ENCODE results near the gene PCDHA1.
"Not testable (repeated sequence)": the region's sequence is repeated elsewhere in the genome, so short reads cannot be mapped to it uniquely, and the experiment has no call there.

PCDHA1 gene

DNA sequence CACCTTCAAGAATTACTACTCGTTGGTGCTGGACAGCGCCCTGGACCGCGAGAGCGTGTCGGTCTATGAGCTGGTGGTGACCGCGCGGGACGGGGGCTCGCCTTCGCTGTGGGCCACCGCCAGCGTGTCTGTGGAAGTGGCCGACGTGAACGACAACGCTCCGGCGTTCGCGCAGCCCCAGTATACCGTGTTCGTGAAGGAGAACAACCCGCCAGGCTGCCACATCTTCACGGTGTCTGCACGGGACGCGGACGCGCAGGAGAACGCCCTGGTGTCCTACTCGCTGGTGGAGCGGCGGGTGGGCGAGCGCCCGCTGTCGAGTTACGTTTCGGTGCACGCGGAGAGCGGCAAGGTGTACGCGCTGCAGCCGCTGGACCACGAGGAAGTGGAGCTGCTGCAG lies 37.0 kb downstream of the PCDHA1 start:
- H3K9me3 ChIP-seq (ENCODE audit: control insufficient read depth, low read length); H3K36me3 ChIP-seq (ENCODE audit: control insufficient read depth, insufficient read depth, low read length); H3K4me1 ChIP-seq (ENCODE audit: control insufficient read depth, insufficient read depth, low read length); H3K27me3 ChIP-seq (ENCODE audit: control insufficient read depth, insufficient read depth, low read length); H3K4me3 ChIP-seq (ENCODE audit: low read length); H3K9ac ChIP-seq (ENCODE audit: low read length): not testable (repeated sequence)

DNA sequence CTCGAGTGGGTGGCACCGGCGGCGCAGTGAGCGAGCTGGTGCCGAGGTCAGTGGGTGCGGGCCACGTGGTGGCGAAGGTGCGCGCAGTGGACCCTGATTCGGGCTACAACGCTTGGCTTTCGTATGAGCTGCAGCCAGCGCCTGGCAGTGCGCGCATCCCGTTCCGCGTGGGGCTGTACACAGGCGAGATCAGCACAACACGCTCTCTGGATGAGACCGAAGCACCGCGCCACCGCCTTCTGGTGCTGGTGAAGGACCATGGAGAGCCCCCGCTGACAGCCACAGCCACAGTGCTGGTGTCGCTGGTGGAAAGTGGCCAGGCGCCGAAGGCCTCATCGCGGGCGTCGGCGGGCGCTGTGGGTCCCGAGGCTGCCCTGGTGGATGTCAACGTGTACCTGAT lies 37.5 kb downstream of the PCDHA1 start:
- no peak overlapping the region for H3K4me3 ChIP-seq (ENCODE audit: low read length)
- no peaks in the 10 kb centered on the region for H3K36me3 ChIP-seq (ENCODE audit: control insufficient read depth, insufficient read depth, low read length)
- no peaks in the 10 kb centered on the region for H3K9me3 ChIP-seq (ENCODE audit: control insufficient read depth, low read length)
- H3K4me1 ChIP-seq (ENCODE audit: control insufficient read depth, insufficient read depth, low read length) = no peaks in the 10 kb centered on the region
- H3K27me3 ChIP-seq (ENCODE audit: control insufficient read depth, insufficient read depth, low read length) = no peaks in the 10 kb centered on the region
- no peak overlapping the region for H3K9ac ChIP-seq (ENCODE audit: low read length)

DNA sequence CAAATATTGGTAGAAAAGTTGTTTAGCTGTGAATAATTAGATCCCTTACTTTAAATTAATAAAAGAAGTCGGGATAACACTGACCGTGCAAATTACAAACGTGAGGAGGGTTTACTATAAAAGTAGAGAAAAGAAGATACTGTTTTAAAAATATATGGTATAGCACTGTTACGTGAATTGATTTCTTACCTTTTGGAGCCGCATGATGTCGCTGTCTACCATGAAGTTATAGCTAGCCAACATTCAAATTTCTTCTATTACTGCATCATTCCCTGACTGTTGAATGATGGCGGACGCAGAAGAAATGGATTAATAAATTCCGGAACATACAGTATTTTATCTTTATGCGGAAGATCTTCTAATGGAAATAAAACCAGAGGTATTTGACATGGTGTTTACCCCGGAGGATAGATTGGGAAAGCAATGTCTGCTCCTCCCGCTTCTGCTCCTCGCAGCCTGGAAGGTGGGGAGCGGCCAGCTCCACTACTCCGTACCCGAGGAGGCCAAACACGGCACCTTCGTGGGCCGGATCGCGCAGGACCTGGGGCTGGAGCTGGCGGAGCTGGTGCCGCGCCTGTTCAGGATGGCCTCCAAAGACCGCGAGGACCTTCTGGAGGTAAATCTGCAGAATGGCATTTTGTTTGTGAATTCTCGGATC lies 41.9 kb downstream of the PCDHA1 start, which contains the start of gene PCDHA6:
Gene PCDHA6 (plus strand): TSS at position 257 of the 658 bp plus-strand sequence. CDS start 132 bp downstream, at position 389.
- H3K27me3 ChIP-seq (ENCODE audit: control insufficient read depth, insufficient read depth, low read length) = no peaks in the 10 kb centered on the region
- H3K4me1 ChIP-seq (ENCODE audit: control insufficient read depth, insufficient read depth, low read length) = no peaks in the 10 kb centered on the region
- H3K9me3 ChIP-seq (ENCODE audit: control insufficient read depth, low read length) = no peaks in the 10 kb centered on the region
- H3K9ac ChIP-seq (ENCODE audit: low read length) = no peak within 1 kb of the TSS
- H3K36me3 ChIP-seq (ENCODE audit: control insufficient read depth, insufficient read depth, low read length) = no peaks in the 10 kb centered on the region
- H3K4me3 ChIP-seq (ENCODE audit: low read length) = no peak within 1 kb of the TSS

DNA sequence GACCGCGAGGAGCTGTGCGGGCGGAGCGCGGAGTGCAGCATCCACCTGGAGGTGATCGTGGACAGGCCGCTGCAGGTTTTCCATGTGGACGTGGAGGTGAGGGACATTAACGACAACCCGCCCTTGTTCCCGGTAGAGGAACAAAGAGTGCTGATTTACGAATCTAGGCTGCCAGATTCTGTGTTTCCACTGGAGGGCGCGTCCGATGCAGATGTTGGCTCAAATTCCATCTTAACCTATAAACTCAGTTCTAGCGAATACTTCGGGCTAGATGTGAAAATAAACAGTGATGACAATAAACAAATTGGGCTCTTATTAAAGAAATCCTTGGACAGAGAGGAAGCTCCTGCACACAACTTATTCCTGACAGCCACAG lies 42.4 kb downstream of the PCDHA1 start:
- Histone ChIP-seq H3K36me3 (ENCODE audit: control insufficient read depth, insufficient read depth, low read length) (no peaks in the 10 kb centered on the region), H3K27me3 (ENCODE audit: control insufficient read depth, insufficient read depth, low read length) (no peaks in the 10 kb centered on the region), H3K4me1 (ENCODE audit: control insufficient read depth, insufficient read depth, low read length) (no peaks in the 10 kb centered on the region), H3K9me3 (ENCODE audit: control insufficient read depth, low read length) (no peaks in the 10 kb centered on the region), H3K9ac (ENCODE audit: low read length) (no peak overlapping the region), H3K4me3 (ENCODE audit: low read length) (no peak overlapping the region)

DNA sequence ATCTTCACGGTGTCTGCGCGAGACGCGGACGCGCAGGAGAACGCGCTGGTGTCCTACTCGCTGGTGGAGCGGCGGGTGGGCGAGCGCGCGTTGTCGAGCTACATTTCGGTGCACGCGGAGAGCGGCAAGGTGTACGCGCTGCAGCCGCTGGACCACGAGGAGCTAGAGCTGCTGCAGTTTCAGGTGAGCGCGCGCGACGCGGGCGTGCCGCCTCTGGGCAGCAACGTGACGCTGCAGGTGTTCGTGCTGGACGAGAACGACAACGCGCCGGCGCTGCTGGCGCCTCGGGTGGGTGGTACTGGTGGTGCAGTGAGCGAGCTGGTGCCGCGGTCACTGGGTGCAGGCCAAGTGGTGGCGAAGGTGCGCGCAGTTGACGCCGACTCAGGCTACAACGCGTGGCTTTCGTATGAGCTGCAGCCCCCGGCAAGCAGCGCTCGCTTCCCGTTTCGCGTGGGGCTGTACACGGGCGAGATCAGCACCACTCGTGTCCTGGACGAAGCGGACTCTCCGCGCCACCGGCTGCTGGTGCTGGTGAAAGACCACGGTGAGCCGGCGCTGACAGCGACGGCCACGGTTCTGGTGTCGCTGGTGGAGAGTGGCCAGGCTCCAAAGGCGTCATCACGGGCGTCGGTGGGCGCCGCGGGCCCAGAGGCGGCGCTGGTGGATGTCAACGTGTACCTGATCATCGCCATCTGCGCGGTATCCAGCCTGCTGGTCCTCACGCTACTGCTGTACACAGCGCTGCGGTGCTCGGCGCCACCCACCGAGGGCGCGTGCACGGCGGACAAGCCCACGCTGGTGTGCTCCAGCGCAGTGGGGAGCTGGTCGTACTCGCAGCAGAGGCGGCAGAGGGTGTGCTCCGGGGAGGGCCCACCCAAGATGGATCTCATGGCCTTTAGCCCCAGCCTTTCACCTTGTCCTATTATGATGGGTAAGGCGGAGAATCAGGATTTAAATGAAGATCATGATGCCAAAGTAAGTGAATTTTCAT lies 43.9 kb downstream of the PCDHA1 start:
- not testable (repeated sequence) for H3K4me1 ChIP-seq (ENCODE audit: control insufficient read depth, insufficient read depth, low read length); H3K4me3 ChIP-seq (ENCODE audit: low read length); H3K27me3 ChIP-seq (ENCODE audit: control insufficient read depth, insufficient read depth, low read length); H3K9ac ChIP-seq (ENCODE audit: low read length); H3K36me3 ChIP-seq (ENCODE audit: control insufficient read depth, insufficient read depth, low read length); H3K9me3 ChIP-seq (ENCODE audit: control insufficient read depth, low read length)

DNA sequence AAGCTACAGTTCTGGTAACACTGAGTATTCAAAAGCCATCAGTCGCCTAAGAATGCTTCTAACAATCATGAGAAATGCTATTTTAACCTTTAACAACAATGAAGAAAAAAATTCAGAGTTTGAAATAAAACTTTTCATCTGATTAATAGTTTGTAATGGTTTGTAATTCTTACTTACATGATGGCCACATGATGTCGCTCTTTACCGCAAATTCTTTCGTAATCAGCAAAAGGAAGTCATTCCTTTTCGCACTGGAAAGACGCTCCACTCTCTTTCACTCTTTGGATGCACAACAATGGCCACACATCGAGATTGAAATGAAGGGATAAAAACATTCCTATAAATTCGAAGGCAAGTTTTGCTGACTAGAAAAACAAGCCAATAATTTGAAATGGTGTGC lies 48.1 kb downstream of the PCDHA1 start, which contains the start of gene PCDHA7:
Gene PCDHA7 (plus strand): TSS at position 277 of the 400 bp plus-strand sequence. CDS start 115 bp downstream, at position 392.
- H3K9ac ChIP-seq (ENCODE audit: low read length) = no peak within 1 kb of the TSS
- H3K27me3 ChIP-seq (ENCODE audit: control insufficient read depth, insufficient read depth, low read length) = no peaks in the 10 kb centered on the region
- H3K9me3 ChIP-seq (ENCODE audit: control insufficient read depth, low read length) = no peaks in the 10 kb centered on the region

DNA sequence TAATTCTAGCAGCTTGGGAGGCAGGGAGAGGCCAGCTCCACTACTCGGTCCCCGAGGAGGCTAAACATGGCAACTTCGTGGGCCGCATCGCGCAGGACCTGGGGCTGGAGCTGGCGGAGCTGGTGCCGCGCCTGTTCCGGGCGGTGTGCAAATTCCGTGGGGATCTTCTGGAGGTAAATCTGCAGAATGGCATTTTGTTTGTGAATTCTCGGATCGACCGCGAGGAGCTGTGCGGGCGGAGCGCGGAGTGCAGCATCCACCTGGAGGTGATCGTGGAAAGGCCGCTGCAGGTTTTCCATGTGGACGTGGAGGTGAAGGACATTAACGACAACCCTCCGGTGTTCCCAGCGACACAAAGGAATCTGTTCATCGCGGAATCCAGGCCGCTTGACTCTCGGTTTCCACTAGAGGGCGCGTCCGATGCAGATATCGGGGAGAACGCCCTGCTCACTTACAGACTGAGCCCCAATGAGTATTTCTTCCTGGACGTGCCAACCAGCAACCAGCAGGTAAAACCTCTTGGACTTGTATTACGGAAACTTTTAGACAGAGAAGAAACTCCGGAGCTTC lies 48.6 kb downstream of the PCDHA1 start:
- not testable (repeated sequence) for H3K9ac ChIP-seq (ENCODE audit: low read length); H3K4me1 ChIP-seq (ENCODE audit: control insufficient read depth, insufficient read depth, low read length); H3K36me3 ChIP-seq (ENCODE audit: control insufficient read depth, insufficient read depth, low read length); H3K4me3 ChIP-seq (ENCODE audit: low read length); H3K27me3 ChIP-seq (ENCODE audit: control insufficient read depth, insufficient read depth, low read length); H3K9me3 ChIP-seq (ENCODE audit: control insufficient read depth, low read length)

More for the DNA sequence above, 48.1 kb downstream of the PCDHA1 start, which contains the start of gene PCDHA7:
- no peaks in the 10 kb centered on the region for H3K36me3 ChIP-seq (ENCODE audit: control insufficient read depth, insufficient read depth, low read length)
- H3K4me3 ChIP-seq (ENCODE audit: low read length) = no peak within 1 kb of the TSS
- H3K4me1 ChIP-seq (ENCODE audit: control insufficient read depth, insufficient read depth, low read length) = no peaks in the 10 kb centered on the region

DNA sequence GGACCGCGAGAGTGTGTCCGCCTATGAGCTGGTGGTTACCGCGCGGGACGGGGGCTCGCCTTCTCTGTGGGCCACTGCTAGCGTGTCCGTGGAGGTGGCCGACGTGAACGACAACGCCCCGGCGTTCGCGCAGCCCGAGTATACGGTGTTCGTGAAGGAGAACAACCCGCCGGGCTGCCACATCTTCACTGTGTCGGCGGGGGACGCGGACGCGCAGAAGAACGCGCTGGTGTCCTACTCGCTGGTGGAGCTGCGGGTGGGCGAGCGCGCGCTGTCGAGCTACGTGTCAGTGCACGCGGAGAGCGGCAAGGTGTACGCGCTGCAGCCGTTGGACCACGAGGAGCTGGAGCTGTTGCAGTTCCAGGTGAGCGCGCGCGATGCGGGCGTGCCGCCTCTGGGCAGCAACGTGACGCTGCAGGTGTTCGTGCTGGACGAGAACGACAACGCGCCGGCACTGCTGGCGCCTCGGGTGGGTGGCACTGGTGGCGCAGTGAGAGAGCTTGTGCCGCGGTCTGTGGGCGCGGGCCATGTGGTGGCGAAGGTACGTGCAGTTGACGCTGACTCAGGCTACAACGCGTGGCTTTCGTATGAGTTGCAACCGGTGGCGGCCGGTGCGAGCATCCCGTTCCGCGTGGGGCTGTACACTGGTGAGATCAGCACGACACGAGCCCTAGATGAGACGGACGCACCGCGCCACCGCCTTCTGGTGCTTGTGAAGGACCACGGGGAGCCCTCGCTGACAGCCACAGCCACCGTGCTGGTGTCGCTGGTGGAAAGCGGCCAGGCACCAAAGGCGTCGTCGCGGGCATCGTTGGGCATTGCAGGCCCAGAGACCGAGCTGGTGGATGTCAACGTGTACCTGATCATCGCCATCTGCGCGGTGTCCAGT lies 49.9 kb downstream of the PCDHA1 start:
- no peaks in the 10 kb centered on the region for H3K9me3 ChIP-seq (ENCODE audit: control insufficient read depth, low read length)
- H3K4me1 ChIP-seq (ENCODE audit: control insufficient read depth, insufficient read depth, low read length) = no peaks in the 10 kb centered on the region
- no peak overlapping the region for H3K9ac ChIP-seq (ENCODE audit: low read length)
- H3K27me3 ChIP-seq (ENCODE audit: control insufficient read depth, insufficient read depth, low read length) = no peaks in the 10 kb centered on the region
- H3K36me3 ChIP-seq (ENCODE audit: control insufficient read depth, insufficient read depth, low read length) = no peaks in the 10 kb centered on the region
- no peak overlapping the region for H3K4me3 ChIP-seq (ENCODE audit: low read length)

DNA sequence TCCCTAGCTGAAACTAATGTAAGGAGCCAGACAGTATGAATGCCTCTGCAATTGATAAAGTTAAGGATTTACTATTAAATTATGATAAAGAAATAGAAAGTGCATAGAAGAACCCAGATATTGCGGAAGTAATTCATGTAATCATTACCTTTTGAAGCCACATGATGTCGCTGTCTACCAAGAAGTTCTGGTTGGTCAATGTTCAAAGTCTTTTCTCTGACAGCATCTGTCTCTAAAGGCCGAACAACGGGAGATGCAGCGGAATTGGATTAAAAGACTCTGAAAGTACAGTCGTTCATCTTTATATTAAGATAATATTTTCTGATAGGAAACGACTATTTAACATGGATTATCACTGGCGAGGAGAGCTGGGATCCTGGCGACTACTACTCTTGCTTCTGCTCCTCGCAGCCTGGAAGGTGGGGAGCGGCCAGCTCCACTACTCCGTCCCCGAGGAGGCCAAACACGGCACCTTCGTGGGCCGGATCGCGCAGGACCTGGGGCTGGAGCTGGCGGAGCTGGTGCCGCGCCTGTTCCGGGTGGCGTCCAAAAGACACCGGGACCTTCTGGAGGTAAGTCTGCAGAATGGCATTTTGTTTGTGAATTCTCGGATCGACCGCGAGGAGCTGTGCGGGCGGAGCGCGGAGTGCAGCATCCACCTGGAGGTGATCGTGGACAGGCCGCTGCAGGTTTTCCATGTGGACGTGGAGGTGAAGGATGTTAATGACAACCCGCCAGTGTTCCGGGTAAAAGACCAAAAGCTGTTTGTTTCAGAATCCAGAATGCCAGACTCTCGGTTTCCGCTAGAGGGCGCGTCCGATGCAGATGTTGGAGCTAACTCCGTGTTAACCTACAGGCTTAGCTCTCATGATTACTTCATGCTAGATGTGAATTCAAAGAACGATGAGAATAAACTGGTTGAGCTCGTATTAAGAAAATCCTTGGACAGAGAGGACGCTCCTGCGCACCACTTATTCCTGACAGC lies 55.3 kb downstream of the PCDHA1 start, which contains the start of gene PCDHA8:
Gene PCDHA8 (plus strand): TSS at position 210 of the 985 bp plus-strand sequence. CDS start 135 bp downstream, at position 345.
- no peaks in the 10 kb centered on the region for H3K36me3 ChIP-seq (ENCODE audit: control insufficient read depth, insufficient read depth, low read length)
- H3K27me3 ChIP-seq (ENCODE audit: control insufficient read depth, insufficient read depth, low read length) = no peaks in the 10 kb centered on the region
- H3K9me3 ChIP-seq (ENCODE audit: control insufficient read depth, low read length) = no peaks in the 10 kb centered on the region
- no peaks in the 10 kb centered on the region for H3K4me1 ChIP-seq (ENCODE audit: control insufficient read depth, insufficient read depth, low read length)
- no peak within 1 kb of the TSS for H3K4me3 ChIP-seq (ENCODE audit: low read length)
- no peak within 1 kb of the TSS for H3K9ac ChIP-seq (ENCODE audit: low read length)

DNA sequence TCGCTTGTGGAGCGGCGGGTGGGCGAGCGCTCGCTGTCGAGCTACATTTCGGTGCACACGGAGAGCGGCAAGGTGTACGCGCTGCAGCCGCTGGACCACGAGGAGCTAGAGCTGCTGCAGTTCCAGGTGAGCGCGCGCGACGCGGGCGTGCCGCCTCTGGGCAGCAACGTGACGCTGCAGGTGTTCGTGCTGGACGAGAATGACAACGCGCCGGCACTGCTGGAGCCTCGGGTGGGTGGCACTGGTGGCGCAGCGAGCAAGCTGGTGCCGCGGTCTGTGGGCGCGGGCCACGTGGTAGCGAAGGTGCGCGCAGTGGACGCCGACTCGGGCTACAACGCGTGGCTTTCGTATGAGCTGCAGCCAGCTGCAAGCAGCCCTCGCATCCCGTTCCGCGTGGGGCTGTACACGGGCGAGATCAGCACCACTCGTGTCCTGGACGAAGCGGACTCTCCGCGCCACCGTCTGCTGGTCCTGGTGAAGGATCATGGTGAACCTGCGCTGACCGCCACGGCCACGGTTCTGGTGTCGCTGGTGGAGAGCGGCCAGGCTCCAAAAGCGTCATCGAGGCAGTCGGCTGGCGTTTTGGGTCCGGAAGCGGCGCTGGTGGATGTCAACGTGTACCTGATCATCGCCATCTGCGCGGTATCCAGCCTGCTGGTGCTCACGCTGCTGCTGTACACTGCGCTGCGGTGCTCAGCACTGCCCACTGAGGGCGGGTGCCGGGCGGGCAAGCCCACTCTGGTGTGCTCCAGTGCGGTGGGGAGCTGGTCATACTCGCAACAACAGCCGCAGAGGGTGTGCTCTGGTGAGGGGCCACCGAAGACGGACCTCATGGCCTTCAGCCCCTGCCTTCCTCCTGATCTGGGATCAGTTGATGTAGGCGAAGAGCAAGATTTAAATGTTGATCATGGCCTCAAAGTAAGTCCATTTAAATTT lies 57.1 kb downstream of the PCDHA1 start:
- Histone ChIP-seq H3K9me3 (ENCODE audit: control insufficient read depth, low read length) (no peaks in the 10 kb centered on the region), H3K36me3 (ENCODE audit: control insufficient read depth, insufficient read depth, low read length) (no peaks in the 10 kb centered on the region), H3K9ac (ENCODE audit: low read length) (no peak overlapping the region), H3K4me3 (ENCODE audit: low read length) (no peak overlapping the region), H3K27me3 (ENCODE audit: control insufficient read depth, insufficient read depth, low read length) (no peaks in the 10 kb centered on the region), H3K4me1 (ENCODE audit: control insufficient read depth, insufficient read depth, low read length) (no peaks in the 10 kb centered on the region)

Measured in mucosa of stomach (tissue), 1 donor.